Lower leg skin (tissue), 3 donors: ENCODE measurements around the gene TENM4.

ENCODE experiments used
- POLR2A ChIP-seq, 2 donors: fragments of 450-650 bp; IDR thresholded peaks; one replicate each; pipeline ENCODE4 v1.6.1; 2016 to 2017; ENCODE audit warnings: antibody characterized with exemption in 2 of 2, mild to moderate bottlenecking in 1 of 2, moderate library complexity in 1 of 2
- TF ChIP-seq, protein P1 (sequence below), 3 donors: fragments of 450-650 bp; IDR thresholded peaks; one replicate each; pipeline ENCODE4 v1.5.1; 2016; ENCODE audit warnings: antibody characterized with exemption in 3 of 3, mild to moderate bottlenecking in 3 of 3, moderate library complexity in 2 of 3

DNA sequence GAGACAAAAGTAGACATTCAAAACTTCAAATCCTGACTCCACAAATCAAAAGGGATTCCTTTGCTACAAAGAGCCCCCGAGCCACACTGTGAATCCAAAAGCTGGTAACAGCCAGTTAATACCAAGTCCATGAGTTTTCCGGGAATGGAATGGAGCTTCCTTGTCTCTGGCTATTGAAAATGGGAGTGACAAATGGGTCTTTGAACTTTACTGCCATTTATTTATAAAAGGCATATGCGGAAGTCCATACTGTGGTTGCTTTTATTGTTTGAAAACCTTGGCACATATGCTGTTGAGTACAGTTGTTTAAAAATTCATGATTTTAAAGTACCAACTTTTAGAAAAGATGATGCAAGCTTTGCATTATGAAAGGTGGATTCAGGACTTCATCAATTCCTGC, 659.9 kb downstream of the TENM4 start:
- TF ChIP-seq, protein P1, sequence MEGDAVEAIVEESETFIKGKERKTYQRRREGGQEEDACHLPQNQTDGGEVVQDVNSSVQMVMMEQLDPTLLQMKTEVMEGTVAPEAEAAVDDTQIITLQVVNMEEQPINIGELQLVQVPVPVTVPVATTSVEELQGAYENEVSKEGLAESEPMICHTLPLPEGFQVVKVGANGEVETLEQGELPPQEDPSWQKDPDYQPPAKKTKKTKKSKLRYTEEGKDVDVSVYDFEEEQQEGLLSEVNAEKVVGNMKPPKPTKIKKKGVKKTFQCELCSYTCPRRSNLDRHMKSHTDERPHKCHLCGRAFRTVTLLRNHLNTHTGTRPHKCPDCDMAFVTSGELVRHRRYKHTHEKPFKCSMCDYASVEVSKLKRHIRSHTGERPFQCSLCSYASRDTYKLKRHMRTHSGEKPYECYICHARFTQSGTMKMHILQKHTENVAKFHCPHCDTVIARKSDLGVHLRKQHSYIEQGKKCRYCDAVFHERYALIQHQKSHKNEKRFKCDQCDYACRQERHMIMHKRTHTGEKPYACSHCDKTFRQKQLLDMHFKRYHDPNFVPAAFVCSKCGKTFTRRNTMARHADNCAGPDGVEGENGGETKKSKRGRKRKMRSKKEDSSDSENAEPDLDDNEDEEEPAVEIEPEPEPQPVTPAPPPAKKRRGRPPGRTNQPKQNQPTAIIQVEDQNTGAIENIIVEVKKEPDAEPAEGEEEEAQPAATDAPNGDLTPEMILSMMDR (IDR thresholded peaks at IDR 0.05) = no peak
- TF ChIP-seq POLR2A (IDR thresholded peaks at IDR 0.05) = no peak
